Hematopoietic multipotent progenitor cell treated with erythropoietin and hydrocortisone succinate and interleukin-3 and kit ligand, for 4 days (in vitro differentiated cells): ENCODE measurements around the gene IQGAP1.

Experiments
- DNase-seq: peaks from one replicate; pipeline ENCODE4 v3.0.0-alpha.2; 2015

Gene IQGAP1

GRCh38 chr15:90539789-90540188, 151.7 kb downstream of the IQGAP1 start:
- DNase-seq = no peak

GRCh38 chr15:90540768-90541167, 152.7 kb downstream of the IQGAP1 start:
- peak; percentile 69 for DNase-seq

- DNase-seq = peak; percentile 66
Observed at GRCh38 chr15:90545095-90545494, 157.1 kb downstream of the IQGAP1 start.

- peak; percentile 80 for DNase-seq
Observed at GRCh38 chr15:90547540-90547939, 159.5 kb downstream of the IQGAP1 start.

- peak; percentile 73 for DNase-seq
Observed at GRCh38 chr15:90550919-90551318, 162.9 kb downstream of the IQGAP1 start.
